WI38 (cell line): Measurements from ENCODE around the gene RTP3.
"Not testable (repeated sequence)": the region's sequence is repeated elsewhere in the genome, so short reads cannot be mapped to it uniquely, and the experiment has no call there.

Experiments used
- H3K4me3 ChIP-seq: 2 replicates; pipeline ENCODE4 v1.5.1; 2011; ENCODE audit warnings: low read depth, mild to moderate bottlenecking, control low read depth, low read length
- CTCF ChIP-seq: IDR thresholded peaks from 2 replicates; pipeline ENCODE4 v1.5.1; 2012; ENCODE audit warnings: low read depth, mild to moderate bottlenecking, control low read depth, low read length

Gene RTP3

DNA sequence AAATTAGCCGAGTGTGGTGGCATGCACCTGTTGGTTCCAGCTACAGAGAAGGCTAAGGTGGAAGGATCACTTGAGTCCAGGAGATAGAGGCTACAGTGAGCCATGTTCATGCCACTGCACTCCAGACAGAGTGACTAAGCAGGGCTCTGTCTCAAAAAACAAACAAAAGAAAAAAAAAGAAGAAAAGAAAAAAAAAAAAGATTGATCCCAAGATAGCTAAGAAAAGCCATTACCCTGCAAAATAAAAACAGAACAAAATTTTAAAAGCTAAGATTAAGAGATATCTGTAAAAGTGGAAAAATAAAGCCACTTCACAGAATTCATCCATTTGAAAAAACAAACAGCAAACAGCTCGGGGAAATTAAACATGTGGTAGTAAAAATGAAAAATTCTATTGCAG is 44.6 kb downstream of the RTP3 start:
- TF ChIP-seq CTCF, result no peak

GRCh38 chr3:46542801-46543201 is 45.0 kb downstream of the RTP3 start:
- no peak overlapping the region for H3K4me3 ChIP-seq
- TF ChIP-seq CTCF, result no peak

More for the DNA sequence above, 44.6 kb downstream of the RTP3 start:
- H3K4me3 ChIP-seq, result no peak overlapping the region

DNA sequence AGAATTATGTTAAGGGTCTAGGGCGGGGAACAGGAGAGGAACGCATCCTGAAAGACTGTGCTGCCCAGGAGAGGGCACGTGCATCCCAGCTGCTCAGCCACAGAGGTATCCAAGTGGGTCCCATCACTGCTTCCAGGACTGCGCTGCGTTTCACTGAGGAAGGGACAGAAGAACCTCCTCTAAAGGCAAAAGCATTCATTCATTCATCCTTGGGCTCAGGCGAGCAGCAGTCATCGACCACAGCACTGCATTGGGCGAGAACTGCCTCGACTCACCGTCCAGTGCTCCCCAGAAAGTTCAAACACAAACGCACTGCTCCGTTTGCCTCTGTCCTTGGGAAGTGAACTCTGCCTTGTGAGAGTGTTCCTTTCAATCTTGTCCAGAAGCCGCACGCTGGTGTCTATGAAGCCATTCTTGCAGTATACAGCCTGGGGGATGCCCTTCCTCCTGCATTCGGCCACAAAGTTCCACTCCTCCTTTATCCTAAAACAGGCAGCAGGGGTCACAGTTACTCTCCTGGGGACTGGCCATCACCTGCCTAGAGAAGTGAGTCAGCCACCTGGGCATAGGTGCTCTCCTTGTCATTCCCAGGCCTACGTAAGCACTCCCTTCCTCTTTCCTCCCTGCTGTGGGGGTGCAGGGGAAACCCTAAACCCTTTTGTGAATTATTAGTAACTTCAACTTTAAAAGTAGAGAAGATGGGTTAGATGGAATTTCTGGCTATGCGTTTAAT is 47.2 kb downstream of the RTP3 start:
- H3K4me3 ChIP-seq, result no peak overlapping the region

GRCh38 chr3:46545818-46546630 is 48.2 kb downstream of the RTP3 start:
- TF ChIP-seq CTCF, result no peak
- H3K4me3 ChIP-seq, result no peak overlapping the region

More for the DNA sequence above, 47.2 kb downstream of the RTP3 start:
- TF ChIP-seq CTCF, result no peak

DNA sequence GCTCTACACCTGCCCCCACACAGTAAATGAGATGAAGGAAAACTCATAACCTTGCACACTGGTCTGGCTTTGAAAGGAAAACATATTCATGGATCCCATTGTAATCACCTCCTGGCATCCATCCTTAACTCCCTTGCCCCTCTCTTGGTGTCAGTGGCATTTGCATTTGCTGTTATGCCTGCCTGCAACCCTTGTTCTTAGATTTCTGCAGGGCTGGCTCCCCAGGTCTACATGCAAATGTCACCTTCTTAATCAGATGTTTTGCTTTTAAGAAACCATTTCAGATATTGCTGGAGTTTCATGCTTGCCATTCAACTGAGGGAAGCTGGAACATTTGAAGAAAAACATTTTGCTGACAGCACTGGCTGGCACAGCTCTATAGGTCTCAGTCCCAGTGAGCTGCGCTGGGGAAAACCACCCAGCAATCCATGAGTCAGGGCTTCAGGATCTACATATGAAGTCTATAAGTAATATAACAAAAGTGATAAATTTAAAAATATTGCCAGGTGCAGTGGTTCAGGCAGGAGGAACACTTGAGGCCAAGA is 49.2 kb downstream of the RTP3 start:
- no peak overlapping the region for H3K4me3 ChIP-seq
- TF ChIP-seq CTCF, result no peak

GRCh38 chr3:46548611-46549010 is 50.8 kb downstream of the RTP3 start:
- H3K4me3 ChIP-seq, result not testable (repeated sequence)

GRCh38 chr3:46549408-46549904 is 51.7 kb downstream of the RTP3 start:
- TF ChIP-seq CTCF, result no peak
- no peak overlapping the region for H3K4me3 ChIP-seq
